CD4-positive, alpha-beta T cell treated with Interleukin-6 at 100 ng/mL for 8 hours (primary cell): ENCODE results near the gene XRCC6.
"Not testable (repeated sequence)": the region's sequence is repeated elsewhere in the genome, so short reads cannot be mapped to it uniquely, and the experiment has no call there.

Experiments used
- DNase-seq: peaks from one replicate; pipeline ENCODE4 v3.0.0-alpha.2; 2020; ENCODE audit warnings: mixed read lengths, low spot score

Gene XRCC6

DNA sequence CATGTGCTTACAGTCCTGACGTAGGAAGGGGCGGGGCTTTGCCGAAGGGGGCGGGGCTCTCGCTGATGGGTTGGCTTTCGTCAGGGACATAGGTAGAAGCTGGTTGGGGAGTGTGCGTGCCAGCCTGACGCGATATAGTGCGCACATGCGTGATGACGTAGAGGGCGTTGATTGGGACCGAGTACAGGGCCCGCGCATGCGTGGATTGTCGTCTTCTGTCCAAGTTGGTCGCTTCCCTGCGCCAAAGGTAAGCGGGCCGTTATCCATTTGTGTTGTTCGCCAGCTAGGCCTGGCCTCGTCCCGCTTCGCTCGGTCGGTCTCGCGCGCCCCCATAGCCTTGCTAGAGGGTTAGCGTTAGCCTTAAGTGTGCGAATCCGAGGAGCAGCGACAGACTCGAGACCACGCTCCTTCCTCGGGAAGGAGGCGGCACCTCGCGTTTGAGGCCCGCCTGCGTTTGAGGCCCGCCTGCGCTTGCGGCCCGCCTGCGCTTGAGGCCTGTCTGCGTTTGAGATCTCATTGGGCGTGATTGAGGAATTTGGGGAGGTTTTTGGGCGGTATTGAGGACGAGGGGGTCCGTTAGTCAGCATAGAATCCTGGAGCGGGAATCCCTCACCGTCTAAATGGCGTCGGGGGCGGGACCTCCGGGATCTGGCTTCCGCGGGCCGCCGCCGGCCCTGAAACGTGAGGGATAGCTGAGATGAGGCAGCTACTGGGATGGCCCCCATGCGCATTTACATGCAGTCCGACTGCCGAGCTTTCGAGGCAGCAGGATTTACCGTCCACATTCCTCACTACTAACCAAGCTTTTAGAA, at the start of gene XRCC6:
Gene XRCC6 (plus strand): TSS at position 197 of the 812 bp plus-strand sequence. CDS start 710 bp downstream, outside the sequence.
- peak; percentile 100 for DNase-seq

DNA sequence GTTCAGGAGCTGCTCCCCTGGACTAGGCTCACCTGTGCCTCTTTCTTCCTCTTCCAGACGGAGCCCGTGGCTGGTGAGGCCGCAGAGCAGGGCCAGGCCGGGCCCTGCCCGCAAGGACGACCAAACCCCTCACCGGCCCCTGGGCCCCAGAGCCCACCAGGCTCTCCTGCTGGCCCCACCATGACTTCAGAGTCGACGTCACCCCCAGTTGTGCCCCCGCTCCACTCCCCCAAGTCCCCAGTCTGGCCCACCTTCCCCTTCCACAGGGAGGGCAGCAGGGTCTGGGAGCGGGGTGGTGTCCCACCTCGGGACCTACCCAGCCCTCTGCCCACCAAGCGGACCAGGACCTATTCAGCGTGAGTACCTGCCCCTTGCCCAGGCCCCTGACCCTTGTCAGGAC, 49.3 kb upstream of the XRCC6 start:
- DNase-seq: no peak

DNA sequence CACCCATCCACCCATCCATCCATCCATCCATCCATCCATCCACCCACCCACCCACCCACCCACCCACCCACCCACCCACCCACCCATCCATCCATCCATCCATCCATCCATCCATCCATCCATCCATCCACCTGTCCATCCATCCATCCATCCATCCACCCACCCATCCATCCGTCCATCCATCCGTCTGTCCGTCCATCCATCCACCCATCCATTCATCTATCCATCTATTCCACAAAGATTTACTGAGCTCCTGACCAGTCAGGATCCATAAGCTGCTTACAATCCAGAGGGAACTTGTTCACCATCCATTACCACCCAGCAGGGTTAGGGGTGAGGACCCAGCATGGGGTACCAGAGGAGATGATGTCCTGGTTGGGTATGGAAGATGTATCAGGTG, 48.8 kb upstream of the XRCC6 start:
- not testable (repeated sequence) for DNase-seq

DNA sequence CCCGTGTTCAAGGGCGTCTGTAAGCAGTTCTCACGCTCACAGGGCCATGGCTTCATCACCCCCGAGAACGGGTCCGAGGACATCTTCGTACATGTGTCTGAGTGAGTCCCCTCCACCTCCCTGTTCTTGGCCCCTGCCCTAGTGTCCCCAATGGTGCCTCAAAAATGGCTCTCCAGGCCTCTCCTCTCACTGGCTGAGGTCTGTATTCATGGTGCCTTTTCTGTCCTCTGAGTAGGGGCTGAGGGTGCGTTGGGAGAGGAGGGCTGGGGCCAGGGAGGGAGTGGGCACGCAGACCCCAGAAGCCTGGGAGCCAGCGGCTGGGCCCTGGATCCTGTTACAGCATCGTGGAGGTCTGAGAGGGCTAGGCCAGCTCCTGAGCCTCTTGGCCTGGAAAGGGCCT, 47.4 kb upstream of the XRCC6 start:
- DNase-seq: no peak

DNA sequence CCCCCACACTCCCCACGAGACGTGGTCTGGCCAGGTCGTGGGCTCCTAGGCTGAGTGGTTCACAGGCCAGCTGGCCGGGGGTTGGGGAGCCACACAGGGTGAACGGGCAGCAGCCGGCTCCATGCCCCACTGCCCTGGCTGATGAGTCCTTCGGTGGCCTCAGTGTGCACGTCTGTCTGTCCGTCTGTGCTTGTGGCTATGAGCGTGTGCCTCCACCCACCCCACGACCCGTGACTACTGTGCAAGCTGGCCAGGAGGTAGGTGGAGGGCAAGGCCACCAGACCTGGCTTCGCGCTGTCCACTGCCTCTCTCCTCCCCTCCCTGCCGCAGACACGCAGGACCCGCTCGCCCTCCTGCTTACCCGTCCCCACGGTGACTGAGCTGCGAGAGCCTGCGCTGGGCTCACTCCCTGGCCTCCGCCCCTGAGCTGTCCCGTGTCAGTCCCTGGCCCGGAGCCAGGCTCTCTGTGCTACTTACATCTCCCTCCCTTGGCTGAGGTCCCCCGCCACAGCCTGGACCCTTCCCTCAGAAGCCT, 46.2 kb upstream of the XRCC6 start:
- no peak for DNase-seq

DNA sequence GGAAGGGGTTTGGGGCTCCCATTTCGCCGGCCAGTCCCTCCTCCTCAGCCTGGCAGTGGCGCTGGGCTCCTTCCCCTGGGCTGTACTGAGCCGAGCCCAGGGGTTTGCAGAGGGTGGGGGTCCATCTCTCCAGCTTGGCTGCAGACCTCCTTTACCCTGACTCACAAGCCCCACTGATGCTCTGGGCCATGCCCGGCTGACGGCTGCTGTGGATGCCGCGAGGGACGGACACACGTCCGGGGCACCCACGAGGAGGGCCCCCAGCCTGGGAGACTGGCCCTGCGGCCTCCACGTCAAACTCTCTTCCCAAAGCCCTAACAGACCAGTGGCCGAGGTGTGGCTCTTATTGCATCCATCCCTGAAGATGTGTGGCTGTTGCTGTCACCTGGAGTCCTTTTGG, 45.6 kb upstream of the XRCC6 start:
- DNase-seq: no peak

DNA sequence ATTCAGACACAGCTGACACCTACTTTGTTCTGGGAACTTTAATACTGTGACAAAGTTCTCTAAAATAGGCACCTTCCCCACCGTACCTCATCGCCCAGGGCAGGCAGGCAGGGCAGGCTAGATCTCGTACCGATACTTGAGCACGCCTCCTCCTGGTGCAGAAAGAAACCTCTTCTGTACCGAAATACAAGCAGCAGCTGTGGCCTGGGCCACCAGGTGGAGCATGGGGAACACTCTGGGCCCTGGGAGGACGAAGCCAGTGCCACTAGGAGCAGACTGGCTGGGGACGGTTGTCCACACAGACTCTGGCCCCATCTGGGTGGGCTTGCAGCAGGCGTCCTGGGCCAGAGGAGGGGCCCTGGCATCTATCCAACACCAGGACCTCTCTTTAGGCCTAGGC, 44.2 kb upstream of the XRCC6 start:
- peak; percentile 11 for DNase-seq

DNA sequence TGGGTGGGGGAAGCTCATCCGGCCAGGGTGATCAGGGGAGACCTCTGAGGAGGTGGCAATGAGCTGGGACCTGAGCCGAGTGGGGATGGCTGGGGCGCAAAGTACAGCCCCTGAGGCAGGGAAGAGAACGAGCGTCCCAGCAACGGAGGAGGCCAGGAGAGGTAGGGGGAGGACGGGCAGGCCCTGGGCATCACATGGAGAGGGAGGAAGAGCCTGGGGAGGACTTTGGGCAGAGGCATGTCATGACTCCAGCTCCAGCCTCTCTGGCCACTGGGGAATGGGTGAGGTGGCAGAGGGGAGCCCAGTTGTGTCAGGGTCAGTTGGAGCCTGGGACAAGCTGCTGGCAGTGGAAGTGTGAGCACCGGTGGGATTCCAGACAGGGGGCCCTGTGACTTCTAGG, 43.0 kb upstream of the XRCC6 start:
- DNase-seq: no peak

DNA sequence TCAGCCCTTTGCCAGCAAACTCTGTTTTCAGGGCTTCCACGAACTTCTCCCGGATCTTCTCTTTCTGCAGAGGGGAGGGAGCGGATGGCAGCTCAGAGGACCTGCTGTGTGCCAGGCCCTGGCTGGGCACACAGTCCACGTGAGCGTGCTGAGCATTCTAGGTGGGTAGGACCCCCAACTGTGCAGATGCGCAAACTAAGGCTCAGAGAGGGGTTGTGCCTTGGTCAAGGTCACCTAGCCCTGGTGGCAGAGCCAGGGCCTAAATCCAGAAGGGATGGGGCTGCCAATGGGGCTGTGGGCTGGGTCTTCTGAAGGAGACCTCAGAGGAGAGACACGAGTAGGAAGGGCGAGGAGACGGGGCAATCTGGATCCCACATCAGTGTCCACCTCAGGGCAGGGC, 42.3 kb upstream of the XRCC6 start:
- DNase-seq: no peak

DNA sequence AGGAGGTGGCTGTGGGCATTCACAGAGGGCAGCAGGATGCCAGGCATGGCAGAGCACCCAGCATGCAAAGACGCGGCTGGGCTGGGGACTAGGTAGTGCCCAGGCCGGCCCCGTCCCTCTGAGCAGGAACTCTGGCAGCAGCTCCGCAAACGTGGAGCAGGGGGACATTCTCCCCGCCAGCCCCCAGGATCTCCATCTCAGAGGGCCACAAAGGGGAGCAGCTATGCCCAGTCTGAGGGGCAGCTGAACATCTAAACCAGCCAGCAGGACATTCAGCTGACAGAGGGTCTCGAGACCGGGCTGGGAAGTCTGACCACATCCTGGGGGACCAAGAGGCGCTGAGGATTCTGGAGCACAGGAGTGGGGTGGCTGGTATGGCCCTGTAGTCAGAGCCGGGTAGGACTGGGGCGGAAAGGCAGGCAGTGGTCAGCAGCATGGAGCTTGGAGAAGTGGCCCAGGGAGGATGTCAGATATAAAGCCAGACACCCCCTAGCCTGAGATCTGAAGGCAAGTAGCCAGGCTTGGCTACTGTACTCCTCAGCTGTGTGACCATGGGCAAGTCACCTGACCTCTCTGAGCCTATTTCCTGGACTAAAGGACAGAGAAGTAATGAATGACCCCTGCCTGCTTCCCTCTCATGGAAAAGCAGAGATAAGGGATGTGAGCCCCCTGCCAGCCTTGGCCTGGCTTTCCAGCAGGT, 41.6 kb upstream of the XRCC6 start:
- DNase-seq: no peak

DNA sequence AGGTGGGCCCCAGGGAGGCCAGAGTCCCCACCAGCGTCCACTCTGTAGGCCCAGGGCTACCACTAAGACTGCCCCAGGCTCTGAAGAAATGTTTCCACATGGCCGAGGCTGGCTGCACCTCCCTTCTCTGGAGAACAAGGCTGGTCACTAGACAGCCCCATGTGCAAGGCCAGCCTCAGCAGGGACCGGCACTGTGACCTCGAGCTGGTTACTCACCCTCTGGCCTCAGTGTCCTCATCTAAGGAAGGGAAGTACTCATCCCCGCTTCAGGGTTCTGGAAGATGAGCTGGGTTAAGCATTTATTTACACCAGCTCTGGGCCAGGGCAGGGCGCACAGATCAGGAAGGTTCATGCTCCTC, 41.1 kb upstream of the XRCC6 start:
- DNase-seq: no peak

DNA sequence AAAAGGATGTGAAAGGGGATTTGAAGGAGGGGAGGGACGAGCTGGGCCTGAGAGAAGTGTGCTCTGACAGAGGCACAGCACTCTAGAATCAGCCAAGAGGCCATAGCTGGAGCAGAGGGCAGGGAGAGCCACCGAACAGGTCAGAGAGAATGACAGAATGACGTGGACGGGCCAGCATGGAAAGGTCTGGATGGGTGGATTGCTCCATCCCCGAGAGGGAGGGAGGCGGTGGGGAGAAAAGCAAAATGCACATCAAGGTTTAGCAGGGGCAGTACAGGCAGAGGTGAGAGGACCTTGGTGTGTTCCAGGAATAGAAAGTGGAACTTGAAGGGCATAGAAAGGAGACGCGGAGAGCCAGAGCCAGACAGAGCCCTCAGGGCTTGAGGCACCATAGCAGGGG, 38.4 kb upstream of the XRCC6 start:
- no peak for DNase-seq

DNA sequence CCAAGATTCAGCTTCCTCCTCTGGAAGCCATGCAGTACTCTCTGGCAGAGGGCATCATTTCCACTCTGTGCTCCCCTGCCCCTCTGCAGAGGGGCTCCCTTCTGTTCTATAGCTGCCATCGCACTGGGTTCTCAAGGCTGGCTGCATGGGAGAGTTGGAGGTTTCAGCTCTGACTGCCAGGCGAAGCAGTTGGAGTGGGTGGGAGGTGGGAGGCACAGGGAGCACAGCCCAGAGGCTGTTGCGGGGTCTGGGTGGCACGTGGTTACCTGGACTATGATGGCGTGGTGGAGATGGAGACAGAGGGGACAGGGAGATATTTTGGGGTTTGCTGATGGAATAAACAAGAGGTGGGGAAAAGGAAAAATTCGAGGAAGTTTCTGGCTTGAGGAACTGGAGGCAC, 36.2 kb upstream of the XRCC6 start:
- DNase-seq: no peak

DNA sequence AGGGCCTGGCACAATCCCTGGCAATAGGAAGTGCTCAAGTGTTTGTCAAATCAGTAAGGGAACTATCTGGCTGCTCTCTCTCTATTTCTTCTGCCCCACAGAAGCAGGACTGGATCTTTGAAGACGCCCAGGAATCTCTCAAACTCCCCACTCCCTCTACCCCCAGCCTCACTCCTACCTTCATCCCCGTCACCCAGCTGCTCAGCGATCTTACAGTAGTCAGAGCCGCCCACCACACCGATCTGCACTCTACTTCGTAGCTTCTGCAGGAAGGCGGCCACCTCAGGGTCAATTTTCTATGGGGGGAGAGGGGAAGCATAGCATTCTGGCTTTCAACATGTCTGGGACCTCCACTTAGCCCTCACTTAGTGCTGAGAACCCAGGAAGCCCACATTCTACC, 35.2 kb upstream of the XRCC6 start:
- no peak for DNase-seq

DNA sequence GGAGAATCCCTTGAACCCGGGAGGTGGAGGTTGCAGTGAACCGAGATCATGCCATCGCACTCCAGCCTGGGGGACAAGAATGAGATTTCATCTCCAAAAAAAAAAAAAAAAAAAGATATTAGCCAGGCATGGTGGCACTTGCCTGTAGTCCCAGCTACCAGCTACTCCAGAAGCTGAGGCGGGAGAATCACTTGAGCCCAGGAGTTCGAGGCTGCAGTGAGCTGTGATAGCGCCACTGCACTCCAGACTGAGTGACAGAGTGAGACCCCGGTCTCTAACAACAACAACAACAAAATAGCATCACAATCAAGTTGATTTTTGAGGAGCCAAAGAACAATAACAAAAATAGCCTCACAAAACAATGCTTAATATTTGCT, 33.8 kb upstream of the XRCC6 start:
- DNase-seq: no peak

DNA sequence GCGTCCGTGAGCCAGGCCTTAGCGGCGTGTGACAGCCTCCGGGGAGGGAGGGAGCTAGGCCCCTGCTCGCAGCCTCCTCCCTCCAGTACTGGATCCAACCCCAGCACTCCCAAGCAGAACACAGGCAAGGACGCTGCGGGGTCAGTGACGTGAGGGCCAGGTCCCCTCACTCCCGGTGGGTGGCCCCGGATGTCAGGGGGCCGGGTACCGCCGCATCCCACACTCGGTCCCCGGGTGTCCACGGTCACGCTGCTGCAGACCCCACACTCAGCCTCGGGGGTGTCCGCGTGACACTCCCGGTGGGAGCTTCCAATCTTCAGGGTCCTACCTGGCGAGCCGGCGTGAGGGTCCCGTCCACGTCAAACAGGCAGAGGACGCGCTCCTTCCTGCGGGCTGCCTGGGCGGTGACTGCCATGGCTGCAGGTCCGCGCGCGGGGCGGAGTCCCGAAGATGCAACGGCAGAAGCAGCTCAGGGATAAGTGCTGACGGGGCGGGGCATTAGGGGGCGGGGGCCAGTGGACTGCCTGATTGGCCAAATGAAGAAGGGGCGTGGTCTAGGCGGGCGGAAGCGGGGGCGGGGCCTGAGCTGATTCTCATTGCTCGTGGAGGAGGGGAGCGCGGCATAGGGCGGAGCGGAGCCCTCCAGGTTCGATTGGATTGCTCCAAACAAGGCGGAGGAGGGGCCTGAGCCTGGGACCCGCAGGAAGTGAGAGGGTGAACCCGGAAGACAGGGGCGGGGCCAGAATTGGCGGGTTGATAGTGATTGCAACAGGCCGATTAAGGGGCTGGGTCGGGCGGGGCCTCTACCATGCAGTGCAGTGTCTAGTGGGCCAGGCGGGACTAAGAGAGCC, 31.5 kb upstream of the XRCC6 start, which contains the start of gene PMM1:
Gene PMM1 (minus strand): TSS at position 450 of the 851 bp plus-strand sequence. CDS start 35 bp downstream, at position 415.
- peak; percentile 100 for DNase-seq

DNA sequence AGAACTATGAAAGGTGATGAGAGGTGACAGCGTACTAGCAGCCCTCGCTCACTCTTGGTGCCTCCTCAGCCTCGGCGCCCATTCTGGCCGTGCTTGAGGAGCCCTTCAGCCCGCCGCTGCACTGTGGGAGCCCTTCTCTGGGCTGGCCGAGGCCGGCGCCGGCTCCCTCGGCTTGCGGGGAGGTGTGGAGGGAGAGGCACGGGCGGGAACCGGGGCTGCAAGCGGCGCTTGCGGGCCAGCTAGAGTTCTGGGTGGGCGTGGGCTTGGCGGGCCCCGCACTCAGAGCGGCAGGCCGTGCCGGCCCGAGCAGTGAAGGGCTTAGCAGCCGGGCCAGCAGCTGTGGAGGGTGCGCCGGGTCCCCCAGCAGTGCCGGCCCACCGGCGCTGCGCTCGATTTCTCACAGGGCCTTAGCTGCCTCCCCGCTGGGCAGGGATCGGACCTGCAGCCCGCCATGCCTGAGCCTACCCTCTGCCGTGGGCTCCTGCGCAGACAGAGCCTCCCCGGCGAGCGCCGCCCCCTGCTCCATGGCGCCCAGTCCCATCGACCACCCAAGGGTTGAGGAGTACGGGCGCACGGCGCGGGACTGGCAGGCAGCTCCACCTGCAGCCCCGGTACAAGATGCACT, 27.6 kb upstream of the XRCC6 start:
- not testable (repeated sequence) for DNase-seq

DNA sequence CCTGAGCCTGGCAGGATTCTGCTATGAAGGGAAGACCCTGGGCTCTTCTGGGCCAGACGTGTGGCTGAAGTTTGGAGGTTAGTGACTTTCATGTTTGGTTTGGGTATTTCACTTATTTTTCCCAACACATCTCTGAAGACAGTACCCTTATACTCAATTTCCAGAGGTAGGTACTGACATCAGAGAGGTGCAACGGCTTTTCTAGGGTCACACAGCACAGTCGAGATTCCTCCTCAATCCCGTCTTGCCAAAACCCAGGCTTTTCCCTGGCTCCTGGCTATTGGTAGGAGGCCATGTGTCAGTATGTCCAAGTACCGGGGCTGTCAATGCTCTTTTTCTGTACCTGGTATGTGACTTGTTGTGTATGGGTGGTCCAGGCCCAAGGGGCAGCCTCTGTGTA, 25.4 kb upstream of the XRCC6 start:
- DNase-seq: no peak

DNA sequence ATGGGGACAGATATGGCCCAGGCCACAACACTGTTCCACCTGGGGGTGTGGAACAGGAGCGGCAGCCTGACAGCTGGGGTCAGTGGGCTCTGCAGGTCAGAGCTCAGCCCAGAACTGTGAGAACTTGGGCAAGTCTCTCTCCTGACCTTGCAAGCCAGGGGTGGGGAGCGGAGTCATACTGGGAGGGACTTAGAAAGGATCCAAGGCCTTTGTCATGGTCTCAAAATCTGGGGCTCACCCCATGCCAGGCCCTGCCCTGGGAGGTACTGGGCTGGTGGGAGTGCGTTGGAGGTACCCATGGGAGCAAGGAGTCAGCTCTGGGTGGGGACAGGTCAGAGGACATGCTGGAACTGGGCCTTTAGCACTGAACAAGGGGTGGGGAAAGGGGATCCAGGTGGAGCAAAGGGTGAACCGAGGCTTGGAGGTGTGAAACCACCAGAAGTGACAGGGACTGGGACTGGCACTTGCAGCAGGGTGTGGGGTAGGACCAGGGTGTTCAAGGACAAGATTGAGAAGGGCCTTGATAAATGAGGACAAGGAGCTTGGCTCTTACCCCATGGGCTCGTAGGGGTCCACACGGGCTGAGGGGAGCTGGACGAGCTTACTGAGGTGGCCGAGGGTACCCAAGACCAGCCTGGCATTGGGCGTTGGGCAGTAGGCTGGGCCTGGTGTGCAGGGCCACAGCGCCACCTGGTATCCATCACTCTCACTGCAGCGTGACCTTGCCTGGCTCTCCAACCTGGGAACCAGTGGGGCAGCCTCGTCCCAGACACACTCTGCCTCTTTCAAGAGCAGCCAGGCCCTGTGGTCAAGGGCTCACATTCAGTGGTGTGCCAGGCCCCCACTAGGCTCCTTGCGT, 24.1 kb upstream of the XRCC6 start:
- peak; percentile 20 for DNase-seq

DNA sequence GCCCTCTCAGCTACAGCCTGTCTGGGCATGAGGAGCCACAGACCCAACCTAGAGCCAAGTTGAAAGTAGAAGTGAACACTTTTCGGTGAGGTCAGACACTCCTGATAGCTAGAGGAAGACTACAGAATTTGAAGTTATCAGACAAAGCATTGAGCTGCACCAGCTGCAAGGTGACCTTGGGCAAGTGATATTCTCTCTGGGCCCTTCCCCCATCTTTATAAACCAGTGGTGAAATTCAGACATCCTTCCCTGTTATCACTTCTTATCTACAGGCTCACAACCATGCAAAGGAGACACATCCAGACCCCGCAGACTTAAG, 23.5 kb upstream of the XRCC6 start:
- DNase-seq: no peak

DNA sequence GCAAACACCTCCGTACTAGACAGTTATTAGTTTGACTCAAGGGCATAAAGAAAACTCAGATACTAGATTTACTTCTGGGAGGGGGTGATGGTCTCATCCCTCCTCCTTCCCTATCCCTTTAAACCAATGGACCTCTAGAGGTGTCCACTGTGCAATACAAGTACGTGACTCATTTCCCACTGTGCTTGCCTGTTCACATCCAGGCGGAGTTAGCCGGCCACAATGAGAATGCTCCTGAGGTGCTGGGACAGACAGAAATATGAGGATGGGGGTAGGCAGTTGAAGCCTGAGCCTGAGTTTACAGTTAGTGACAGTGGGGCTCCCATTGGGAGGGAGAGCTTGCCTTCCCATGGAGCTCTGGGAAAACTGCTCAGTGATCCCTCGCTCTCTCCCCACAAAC, 23.0 kb upstream of the XRCC6 start:
- DNase-seq: no peak
